HG03196 (cell line): Measurements from ENCODE around the gene DHRS7.
A peak's percentile ranks its signal among the peaks of the same experiment; 100 is the strongest.

ENCODE experiments used
- ATAC-seq: cut with Tn5 transposase; IDR thresholded peaks from one replicate; pipeline ENCODE4 v1.9.1; 2021; ENCODE audit not compliant: unreplicated experiment

Gene DHRS7

DNA sequence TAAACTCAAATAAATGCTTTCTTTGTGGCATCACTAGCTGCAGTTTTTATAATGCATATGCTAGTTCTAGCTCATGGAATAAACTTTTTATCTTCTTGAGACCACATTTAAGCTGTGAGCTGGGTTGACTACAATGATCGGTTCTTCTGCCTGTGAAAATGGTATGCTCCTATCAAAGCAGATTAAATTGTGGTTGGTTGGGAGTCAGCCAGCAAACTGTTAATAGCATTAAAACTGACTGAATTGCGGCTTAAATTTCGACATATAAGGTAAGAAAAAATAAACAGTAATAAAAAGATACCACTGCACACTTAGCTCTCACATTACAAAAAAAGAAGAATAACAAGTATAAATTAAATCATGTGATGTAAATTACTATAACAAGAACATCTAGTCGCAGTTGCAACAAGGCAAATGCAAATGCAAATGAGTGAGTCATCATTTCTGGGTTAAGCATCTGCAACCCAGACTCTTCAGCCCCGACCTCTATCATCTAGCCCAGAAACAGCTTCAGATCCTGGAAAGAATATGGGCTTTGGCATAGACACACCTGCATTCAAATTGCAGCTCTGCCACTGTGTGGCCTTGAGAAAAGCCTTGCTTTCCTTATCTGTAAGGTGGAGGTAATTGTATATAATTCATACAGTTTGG, 19.8 kb upstream of the DHRS7 start:
- no peak for ATAC-seq

DNA sequence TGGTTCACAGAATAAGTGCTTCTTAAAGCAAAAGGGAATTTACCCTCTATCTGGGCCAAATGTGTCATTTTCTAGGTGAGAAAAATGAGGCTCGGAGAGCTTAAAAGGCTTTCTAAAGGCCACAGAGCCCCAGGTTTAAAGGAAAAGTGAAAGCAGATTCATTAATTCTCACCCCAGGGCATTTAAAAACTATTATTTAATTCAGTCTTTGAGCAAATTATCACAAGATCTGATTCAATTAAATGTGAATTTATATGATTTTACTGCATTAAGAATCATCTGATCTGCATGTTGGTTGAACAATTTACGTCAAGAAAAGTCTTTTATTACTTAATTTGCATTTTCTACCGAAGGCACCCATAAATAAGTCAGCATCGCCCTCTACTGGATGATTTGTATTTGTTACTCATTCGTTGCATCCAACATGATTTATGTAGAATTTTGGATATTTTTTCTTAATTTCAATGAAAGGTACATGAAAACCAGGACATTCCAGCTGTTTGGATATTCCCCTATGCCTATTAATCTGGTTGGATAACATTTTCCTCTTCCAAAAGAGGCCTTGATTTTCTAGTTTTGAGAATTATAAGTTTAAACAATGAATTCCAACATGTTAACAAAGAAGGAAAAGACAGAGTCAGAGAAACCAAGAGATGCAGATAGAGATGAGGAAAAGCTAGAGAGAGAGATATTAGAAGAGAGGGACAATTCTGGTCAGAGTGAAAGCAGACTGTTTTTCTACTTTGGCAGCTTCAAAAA, 19.1 kb upstream of the DHRS7 start:
- ATAC-seq = peak; percentile 52

- peak; percentile 41 for ATAC-seq
Observed at GRCh38 chr14:60183741-60184140, 18.5 kb upstream of the DHRS7 start.

GRCh38 chr14:60183138-60183537, 17.9 kb upstream of the DHRS7 start:
- ATAC-seq = no peak

GRCh38 chr14:60179431-60179869, 14.3 kb upstream of the DHRS7 start:
- no peak for ATAC-seq

DNA sequence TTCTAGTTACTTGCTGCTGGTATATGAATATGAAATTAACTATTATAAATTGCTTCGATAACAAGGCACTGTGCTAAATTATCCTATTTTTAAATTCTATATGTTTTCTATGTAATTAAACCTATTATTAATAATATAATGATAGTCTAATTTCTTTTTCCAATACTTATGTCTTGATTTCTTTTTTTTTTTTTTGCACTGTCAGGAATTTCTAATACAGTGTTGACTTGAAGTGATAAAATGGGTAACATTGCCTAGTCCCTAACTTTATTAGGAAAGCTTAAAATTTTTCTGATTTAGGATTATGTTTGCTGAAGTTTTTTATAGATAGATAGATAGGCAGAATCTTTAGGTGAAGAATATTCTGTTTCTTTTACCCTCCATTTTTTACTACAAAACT, 13.6 kb upstream of the DHRS7 start:
- ATAC-seq = no peak

DNA sequence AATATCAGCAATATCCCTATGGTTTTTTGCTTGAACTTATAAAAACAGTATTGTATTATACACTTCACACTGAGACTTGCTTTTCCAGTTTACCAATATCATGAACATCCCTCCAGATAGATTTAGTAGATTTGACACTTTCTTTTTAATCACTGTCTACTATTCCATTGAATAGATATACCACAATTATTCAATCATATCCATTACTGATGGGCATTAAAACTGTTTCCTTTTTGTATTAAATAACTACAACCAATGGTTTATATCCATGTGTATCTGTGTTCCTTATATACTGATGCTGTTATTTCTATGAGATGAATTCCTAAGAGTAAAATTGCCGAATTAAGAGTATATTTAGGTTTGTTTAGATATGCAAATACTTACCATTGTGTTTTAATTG, 13.0 kb upstream of the DHRS7 start:
- no peak for ATAC-seq

DNA sequence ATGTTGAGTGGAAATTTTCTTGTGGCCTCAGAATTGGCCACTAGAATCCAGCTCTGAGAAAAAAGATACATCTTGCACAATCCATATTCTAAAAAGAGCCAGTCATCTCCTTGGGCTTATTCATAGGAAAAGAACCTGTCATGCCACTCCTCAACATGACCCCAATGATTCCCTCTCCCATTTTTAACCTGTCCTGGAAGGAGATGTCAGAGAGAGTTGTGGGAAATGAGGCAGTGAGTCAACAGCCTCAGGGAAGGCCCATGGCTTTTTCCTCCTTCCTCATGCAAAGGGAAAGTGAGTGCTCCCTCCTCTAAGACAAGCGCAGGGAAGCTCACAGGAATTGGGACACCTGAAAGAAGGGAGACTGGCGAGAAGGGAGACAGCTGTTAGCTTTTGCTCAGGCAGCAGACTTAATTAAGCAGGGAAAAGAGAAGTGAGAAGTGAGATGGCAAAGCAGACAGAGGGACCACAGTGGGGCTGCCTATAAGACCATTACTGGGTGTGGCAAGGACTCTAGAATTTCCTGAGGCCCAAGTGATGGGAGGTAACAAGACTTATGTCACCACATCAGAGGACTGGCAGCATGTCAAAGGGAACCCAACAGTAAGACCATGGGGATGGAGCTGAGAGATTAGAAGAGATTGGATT, 10.2 kb upstream of the DHRS7 start:
- ATAC-seq = no peak

GRCh38 chr14:60174352-60175254, 9.4 kb upstream of the DHRS7 start:
- ATAC-seq = no peak

GRCh38 chr14:60171690-60172089, 6.5 kb upstream of the DHRS7 start:
- no peak for ATAC-seq

GRCh38 chr14:60170948-60171347, 5.8 kb upstream of the DHRS7 start:
- no peak for ATAC-seq

DNA sequence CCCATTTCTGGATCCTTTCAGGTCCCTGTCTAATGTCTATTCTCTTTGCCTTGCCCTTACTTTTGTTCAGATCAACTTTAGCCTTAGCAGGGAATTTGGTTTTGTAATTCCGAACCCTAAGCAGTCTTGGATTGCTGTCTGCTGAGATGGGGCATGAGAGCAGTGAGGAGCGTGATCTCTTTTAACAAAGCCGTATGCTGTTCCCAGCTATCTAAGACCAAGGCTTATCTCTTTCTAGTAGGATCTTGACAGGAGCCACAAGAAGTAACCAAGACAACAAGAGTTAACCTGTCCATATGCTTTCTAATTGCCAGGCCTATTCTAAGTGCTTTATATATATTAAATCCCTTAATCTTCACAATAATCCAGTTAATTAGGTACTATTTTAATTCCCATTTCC, 4.5 kb upstream of the DHRS7 start:
- ATAC-seq = no peak

DNA sequence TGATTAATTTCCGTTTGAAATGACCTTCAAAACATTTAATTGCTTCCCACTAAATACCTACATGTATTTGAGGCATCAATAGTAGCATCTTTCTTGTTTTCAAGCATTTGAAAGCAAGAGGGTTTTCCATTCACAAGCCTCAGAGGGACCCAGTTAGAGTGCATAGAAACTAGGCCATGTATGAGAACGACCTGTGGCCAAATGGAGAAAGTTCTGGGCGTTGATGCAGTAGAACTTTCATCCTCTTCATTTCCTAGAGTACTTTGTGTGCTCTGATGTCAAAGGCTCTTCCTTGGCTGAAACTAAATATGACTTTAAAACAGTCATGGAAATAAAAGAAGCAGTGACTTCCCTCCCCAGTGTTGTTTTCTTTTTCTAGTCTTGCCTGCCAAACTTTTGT, 944 bp upstream of the DHRS7 start:
- no peak for ATAC-seq

GRCh38 chr14:60165547-60165876, 314 bp upstream of the DHRS7 start:
- ATAC-seq = peak; percentile 1

GRCh38 chr14:60164404-60164711, 840 bp downstream of the DHRS7 start:
- ATAC-seq = no peak

GRCh38 chr14:60163693-60164092, 1.5 kb downstream of the DHRS7 start:
- no peak for ATAC-seq

DNA sequence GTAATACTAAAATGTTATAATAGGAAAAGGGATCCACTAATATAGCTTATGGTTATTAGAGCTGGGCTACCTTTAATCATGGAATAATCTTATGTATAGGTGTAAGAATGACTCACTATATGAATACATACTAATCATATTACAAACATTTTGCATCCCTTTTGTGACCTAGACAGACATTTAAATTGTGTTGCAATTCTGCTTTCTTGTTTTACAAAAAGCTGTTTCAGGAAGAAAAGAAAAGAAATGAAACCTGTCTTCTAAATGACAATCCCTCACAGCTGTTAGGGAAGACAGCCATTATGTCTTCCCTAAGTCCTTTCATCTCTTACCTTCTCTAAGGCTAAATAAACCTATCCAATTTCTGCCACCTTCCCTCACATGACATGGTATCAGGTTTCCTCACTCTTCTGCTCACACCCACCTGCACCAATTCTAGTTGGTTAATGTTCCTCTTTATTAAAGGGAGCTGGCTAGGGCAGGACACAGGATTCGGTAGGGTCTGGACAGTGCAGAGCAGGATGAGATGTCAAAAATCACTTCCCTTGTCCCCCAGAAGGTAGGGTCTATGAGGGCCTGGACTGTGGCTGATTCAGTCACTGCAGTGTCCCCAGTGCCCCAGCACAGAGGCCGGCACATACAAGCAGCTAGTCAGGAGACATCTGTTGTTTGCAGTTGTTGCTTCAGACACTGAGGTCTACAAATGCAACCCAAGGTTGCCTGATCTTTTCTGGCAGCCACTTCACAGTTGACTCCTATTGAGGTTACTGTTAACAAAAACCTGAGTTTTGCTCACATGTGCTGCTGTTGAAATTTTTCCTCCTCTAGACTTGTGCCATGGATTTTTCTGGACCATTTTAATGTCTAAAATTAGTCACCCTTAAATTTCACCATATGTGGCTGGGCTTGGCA, 3.7 kb downstream of the DHRS7 start:
- ATAC-seq = no peak

GRCh38 chr14:60160422-60160821, 4.8 kb downstream of the DHRS7 start:
- ATAC-seq = no peak

- ATAC-seq = no peak
Observed at GRCh38 chr14:60154671-60155070, 10.5 kb downstream of the DHRS7 start.

- ATAC-seq = no peak
Observed at GRCh38 chr14:60153991-60154390, 11.2 kb downstream of the DHRS7 start.
